ENCODE data around the gene AGPAT2.
"Not testable (repeated sequence)": the region's sequence is repeated elsewhere in the genome, so short reads cannot be mapped to it uniquely, and the experiment has no call there.

AGPAT2 gene

DNA sequence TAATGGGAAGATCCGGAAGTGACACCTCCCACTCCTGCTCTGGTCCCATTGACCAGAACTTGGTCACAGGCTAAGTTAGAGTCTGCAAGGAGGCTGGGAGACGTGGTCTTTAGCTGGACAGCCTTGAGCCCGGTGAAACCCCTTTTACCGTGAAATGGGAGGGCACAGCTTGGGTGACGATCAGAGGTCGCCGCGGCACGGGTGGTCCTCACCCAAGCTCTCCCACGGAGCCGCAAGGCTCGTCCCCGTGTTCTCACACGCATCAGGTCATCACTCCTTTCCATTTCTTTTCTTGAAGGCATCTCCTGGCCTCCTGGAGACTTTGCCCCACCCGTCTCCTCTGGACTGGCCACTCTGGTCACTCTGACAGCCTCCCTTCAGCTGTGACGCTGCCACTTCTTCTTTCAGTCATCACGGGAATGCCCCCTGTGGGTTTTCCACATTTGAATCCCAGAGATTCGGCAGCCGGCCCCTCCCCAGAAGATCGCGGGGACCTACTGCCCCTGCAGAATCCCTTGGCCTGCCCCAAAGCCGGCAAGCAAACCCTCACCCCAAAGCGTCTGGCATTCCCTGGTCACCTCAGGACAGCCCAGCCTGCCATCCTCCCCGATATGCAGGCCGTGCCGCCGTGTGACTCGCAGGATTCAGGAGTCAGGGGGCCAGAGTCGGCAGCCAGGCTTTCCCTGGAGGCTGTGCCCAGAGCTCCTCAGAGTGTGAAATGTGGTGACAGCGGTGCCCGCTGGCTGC lies 43.5 kb downstream of the AGPAT2 start:
- no peak for TF ChIP-seq CTCF (IDR thresholded peaks at IDR 0.05; ENCODE audit: insufficient read depth, low read depth, low read length, missing control alignments)
- no peak for DNase-seq (ENCODE audit: low read depth)
- H3K4me3 ChIP-seq (ENCODE audit: low read depth, low read length) = no peak overlapping the region

GRCh38 chr9:136642439-136642921 lies 44.8 kb downstream of the AGPAT2 start:
- no peak for DNase-seq (ENCODE audit: low read depth)
- TF ChIP-seq CTCF (IDR thresholded peaks at IDR 0.05; ENCODE audit: insufficient read depth, low read depth, low read length, missing control alignments) = no peak
- H3K4me3 ChIP-seq (ENCODE audit: low read depth, low read length) = no peak overlapping the region

GRCh38 chr9:136640171-136641111 lies 46.8 kb downstream of the AGPAT2 start:
- TF ChIP-seq CTCF (IDR thresholded peaks at IDR 0.05; ENCODE audit: insufficient read depth, low read depth, low read length, missing control alignments) = no peak
- no peak overlapping the region for H3K4me3 ChIP-seq (ENCODE audit: low read depth, low read length)
- no peak for DNase-seq (ENCODE audit: low read depth)

- TF ChIP-seq CTCF (IDR thresholded peaks at IDR 0.05; ENCODE audit: insufficient read depth, low read depth, low read length, missing control alignments) = no peak
- H3K4me3 ChIP-seq (ENCODE audit: low read depth, low read length) = no peak overlapping the region
- DNase-seq (ENCODE audit: low read depth) = no peak
Observed at GRCh38 chr9:136634904-136635303, 52.4 kb downstream of the AGPAT2 start.

DNA sequence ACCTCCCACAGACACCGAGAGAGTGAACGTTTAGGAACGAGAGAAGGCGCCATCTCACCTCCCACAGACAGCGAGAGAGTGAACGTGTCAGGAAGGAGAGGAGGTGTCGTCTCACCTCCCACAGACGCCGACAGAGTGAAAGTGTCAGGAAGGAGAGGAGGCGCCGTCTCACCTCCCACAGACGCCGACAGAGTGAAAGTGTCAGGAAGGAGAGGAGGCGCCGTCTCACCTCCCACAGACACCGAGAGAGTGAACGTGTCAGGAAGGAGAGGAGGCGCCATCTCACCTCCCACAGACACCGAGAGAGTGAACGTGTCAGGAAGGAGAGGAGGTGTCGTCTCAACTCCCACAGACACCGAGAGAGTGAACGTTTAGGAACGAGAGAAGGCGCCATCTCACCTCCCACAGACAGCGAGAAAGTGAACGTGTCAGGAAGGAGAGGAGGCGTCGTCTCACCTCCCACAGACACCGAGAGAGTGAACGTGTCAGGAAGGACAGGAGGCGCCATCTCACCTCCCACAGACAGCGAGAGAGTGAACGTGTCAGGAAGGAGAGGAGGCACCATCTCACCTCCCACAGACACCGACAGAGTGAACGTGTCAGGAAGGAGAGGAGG lies 54.7 kb downstream of the AGPAT2 start:
- DNase-seq (ENCODE audit: low read depth); H3K4me3 ChIP-seq (ENCODE audit: low read depth, low read length): not testable (repeated sequence)

GRCh38 chr9:136632072-136632471 lies 55.2 kb downstream of the AGPAT2 start:
- DNase-seq (ENCODE audit: low read depth); H3K4me3 ChIP-seq (ENCODE audit: low read depth, low read length): not testable (repeated sequence)

GRCh38 chr9:136631038-136632000 lies 55.9 kb downstream of the AGPAT2 start:
- no peak overlapping the region for H3K4me3 ChIP-seq (ENCODE audit: low read depth, low read length)
- DNase-seq (ENCODE audit: low read depth) = peak; percentile 87
- peak; percentile 95 for TF ChIP-seq CTCF (IDR thresholded peaks at IDR 0.05; ENCODE audit: insufficient read depth, low read depth, low read length, missing control alignments)

Data from GM12865 (cell line).